Panc1 (cell line): ENCODE results near the gene XIRP2. TPM values are rescaled to one million over a fixed set of nuclear protein-coding genes. Genes with fewer than 3 reads are reported as not detected.

Experiments used
- ATAC-seq: fragments of 200-7000 bp; cut with Tn5 transposase; 2 replicates; pipeline ENCODE4 v1.9.1; 2020; ENCODE audit warnings: mild to moderate bottlenecking, moderate library complexity
- BruUV-seq: library from RNA; stranded (reverse); fragments of 400-500 nt; replicated peaks from 2 replicates; lab custom pipeline; 2021; lab: Mats Ljungman, UMichigan
- CTCF ChIA-PET: fragments of 300-600 bp; sonication (Branson Sonifier 250); formaldehyde crosslinking; loops from one replicate; lab custom pipeline; 2022; ENCODE audit warnings: antibody characterized with exemption; lab: Charles Lee
- POLR2A ChIA-PET: fragments of 300-600 bp; sonication (Branson Sonifier 250); formaldehyde crosslinking; loops from one replicate; lab custom pipeline; 2022; ENCODE audit warnings: antibody characterized with exemption; lab: Charles Lee
- DNase-seq: peaks from one replicate; pipeline ENCODE4 v3.0.0-alpha.2; 2010; ENCODE audit warnings: low read depth, low spot score
- H3K27ac ChIP-seq: 2 replicates; pipeline ENCODE4 v1.5.1; 2011; ENCODE audit warnings: mild to moderate bottlenecking, low read length, inconsistent platforms
- H3K27me3 ChIP-seq: fragments of 200-500 bp; sonication (Bioruptor generic); 2 replicates; pipeline ENCODE4 v1.6.0; 2014; ENCODE audit warnings: low read length, inconsistent platforms; ENCODE audit not compliant: control insufficient read depth, insufficient read depth
- H3K36me3 ChIP-seq: fragments of 200-500 bp; sonication (Bioruptor generic); 2 replicates; pipeline ENCODE4 v1.5.1; 2014; ENCODE audit warnings: inconsistent platforms, mild to moderate bottlenecking, low read length, moderate library complexity; ENCODE audit not compliant: control insufficient read depth, insufficient read depth
- H3K4me1 ChIP-seq: 2 replicates; pipeline ENCODE4 v1.5.1; 2011; ENCODE audit warnings: inconsistent platforms, mild to moderate bottlenecking, low read length, moderate library complexity; ENCODE audit not compliant: control insufficient read depth, insufficient read depth
- H3K4me3 ChIP-seq, 2 experiments: 2 replicates each; pipeline ENCODE4 v1.5.1; 2011 to 2012; ENCODE audit warnings: low read depth in 2 of 2, low read length in 2 of 2, mild to moderate bottlenecking in 2 of 2, inconsistent platforms in 1 of 2, moderate library complexity in 1 of 2
- H3K9me3 ChIP-seq: fragments of 200-500 bp; sonication (Bioruptor generic); 2 replicates; pipeline ENCODE4 v1.5.1; 2014; ENCODE audit warnings: low read depth, mild to moderate bottlenecking, inconsistent platforms, low read length, moderate library complexity; ENCODE audit not compliant: control insufficient read depth, insufficient read depth
- CTCF ChIP-seq: fragments of 450-650 bp; IDR thresholded peaks from 2 replicates; pipeline ENCODE4 v1.5.1; 2017; ENCODE audit warnings: mild to moderate bottlenecking
- POLR2AphosphoS5 ChIP-seq: IDR thresholded peaks from 2 replicates; pipeline ENCODE4 v1.6.1; 2012; ENCODE audit warnings: mild to moderate bottlenecking, low read depth, low read length, moderate library complexity
- REST ChIP-seq, 2 experiments: IDR thresholded peaks; 2 replicates each; pipeline ENCODE4 v1.6.1; 2011 to 2012; ENCODE audit warnings: low read depth in 2 of 2, control low read depth in 1 of 2, low read length in 1 of 2, mild to moderate bottlenecking in 1 of 2, moderate library complexity in 1 of 2; ENCODE audit not compliant: insufficient read depth in 1 of 2
- SIN3A ChIP-seq: IDR thresholded peaks from 2 replicates; pipeline ENCODE4 v1.6.1; 2012; ENCODE audit warnings: low read depth, mild to moderate bottlenecking, low read length, moderate library complexity, borderline replicate concordance; ENCODE audit not compliant: insufficient read depth
- TCF7L2 ChIP-seq: IDR thresholded peaks from 2 replicates; pipeline ENCODE4 v1.6.1; 2011; ENCODE audit warnings: mild to moderate bottlenecking, low read depth, low read length, inconsistent platforms
- in situ Hi-C: cut with HindIII; loops from 2 replicates; pipeline ENCODE4 v1.10.0; 2016; ENCODE audit warnings: low sequenced_read_pairs, low pct_unique_long_range_greater_than_20kb
- intact Hi-C: fragments of 100-400 bp; cut with micrococcal nuclease; formaldehyde crosslinking; loops from one replicate; pipeline ENCODE4 v1.10.0; 2022; ENCODE audit not compliant: unreplicated experiment
- total RNA-seq: library from RNA; stranded (reverse); gene quantifications from one replicate; pipeline ENCODE4 v1.2.1, GENCODE V29; 2021; ENCODE audit not compliant: unreplicated experiment

XIRP2 gene
- total RNA-seq, 1 experiment from 2014 or later = not detected

- no peaks in the 10 kb centered on the region for H3K36me3 ChIP-seq
- intact Hi-C loops (no loop called here), in situ Hi-C loops (no loop called here)
- CTCF ChIA-PET = no interaction called here
- H3K9me3 ChIP-seq = no peaks in the 10 kb centered on the region
- H3K4me3 ChIP-seq = no peak overlapping the region
- H3K27me3 ChIP-seq = no peaks in the 10 kb centered on the region
- no peak for TF ChIP-seq POLR2AphosphoS5
- no peak for TF ChIP-seq SIN3A
- TF ChIP-seq REST (IDR thresholded peaks at IDR 0.05; ENCODE audit: insufficient read depth in 1 of 2, low read depth in 2 of 2, low read length in 1 of 2) = no peak
- POLR2A ChIA-PET = no interaction called here
- no peaks in the 10 kb centered on the region for H3K4me1 ChIP-seq
- no peak overlapping the region for H3K27ac ChIP-seq
- ATAC-seq (no peak), DNase-seq (no peak)
- no TSS peak for BruUV-seq
Measured at GRCh38 chr2:167209784-167210183, 321.5 kb downstream of the XIRP2 start.

GRCh38 chr2:167212014-167212648 lies 323.9 kb downstream of the XIRP2 start:
- Histone ChIP-seq H3K27me3 (no peaks in the 10 kb centered on the region), H3K27ac (no peak overlapping the region), H3K9me3 (no peaks in the 10 kb centered on the region), H3K36me3 (no peaks in the 10 kb centered on the region), H3K4me1 (no peaks in the 10 kb centered on the region), H3K4me3 (no peak overlapping the region)
- in situ Hi-C loops = no loop called here
- POLR2A ChIA-PET = no interaction called here
- DNase-seq (peak; percentile 36), ATAC-seq (no peak)
- TF ChIP-seq TCF7L2 = no peak
- TF ChIP-seq CTCF = peak; percentile 68; the same call in 1 of the 2 replicates
- BruUV-seq = no TSS peak
- CTCF ChIA-PET = no interaction called here
- intact Hi-C loops = no loop called here

GRCh38 chr2:167215595-167215994 lies 327.3 kb downstream of the XIRP2 start:
- ATAC-seq (no peak), DNase-seq (no peak)
- H3K27ac ChIP-seq = no peak overlapping the region
- in situ Hi-C loops (no loop called here), intact Hi-C loops (no loop called here)
- ChIA-PET CTCF (no interaction called here), POLR2A (no interaction called here)
- H3K36me3 ChIP-seq = no peaks in the 10 kb centered on the region
- H3K9me3 ChIP-seq = no peaks in the 10 kb centered on the region
- BruUV-seq = no TSS peak
- no peak overlapping the region for H3K4me3 ChIP-seq
- no peaks in the 10 kb centered on the region for H3K27me3 ChIP-seq
- TF ChIP-seq SIN3A = no peak
- TF ChIP-seq POLR2AphosphoS5 = no peak
- no peak for TF ChIP-seq TCF7L2
- TF ChIP-seq REST (IDR thresholded peaks at IDR 0.05; ENCODE audit: insufficient read depth in 1 of 2, low read depth in 2 of 2, low read length in 1 of 2) = no peak
- no peak for TF ChIP-seq CTCF
- H3K4me1 ChIP-seq = no peaks in the 10 kb centered on the region
